ENCODE measurements around the gene UIMC1. TPM values are rescaled to one million over a fixed set of nuclear protein-coding genes. Genes with fewer than 3 reads are reported as not detected.
"Not testable (repeated sequence)": the region's sequence is repeated elsewhere in the genome, so short reads cannot be mapped to it uniquely, and the experiment has no call there.

Gene UIMC1
- total RNA-seq, 6 experiments from 2014 or later, result 8.4 to 15.6 (median 13.0) TPM

DNA sequence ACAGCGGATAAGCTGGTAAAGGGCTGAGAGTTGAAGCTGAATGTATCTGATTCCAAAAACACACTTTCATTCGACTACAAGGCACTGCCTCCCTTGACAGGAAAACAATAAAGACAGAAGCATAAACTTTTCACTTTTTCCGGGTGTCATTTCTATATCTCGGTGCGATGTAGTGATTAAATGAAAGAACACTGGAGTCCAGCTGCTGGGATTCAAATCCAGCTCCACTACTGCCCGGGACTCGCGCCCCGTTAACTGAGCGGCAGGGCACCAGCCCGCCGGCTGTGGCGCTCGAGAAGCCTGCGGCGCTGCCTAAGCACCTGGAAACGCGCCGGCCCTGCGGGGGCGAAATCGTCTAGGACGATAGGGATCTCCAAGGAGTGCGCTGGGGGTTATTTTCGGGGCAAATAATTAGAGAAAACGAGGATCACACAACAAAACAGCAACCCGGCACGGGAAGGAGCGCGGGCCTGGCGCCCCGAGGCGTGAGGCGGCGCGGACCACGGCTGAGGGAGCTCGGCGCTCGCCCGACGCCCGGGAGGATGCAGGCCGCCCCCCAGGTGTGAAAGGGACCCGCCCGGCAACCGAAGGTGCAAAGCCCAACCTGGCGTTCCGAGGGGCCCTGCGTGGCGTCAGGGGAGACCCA, 837 bp downstream of the UIMC1 start:
- intact Hi-C loops (cut with DNase I), result no loop called here
- ATAC-seq (peak; percentile 75 to 82 (median 79)), DNase-seq (peak; percentile 80 to 90 (median 86))
- Histone ChIP-seq H3K36me3 (no peaks in the 10 kb centered on the region), H3K4me1 (peaks cover 0 to 15% (median 8%) of the 10 kb centered on the region in 4 donors), H3K9me3 (no peaks in the 10 kb centered on the region), H3K27me3 (no peaks in the 10 kb centered on the region), H3K4me3 (peak overlapping the region; percentile 66 to 99 (median 88)), H3K27ac (peak overlapping the region; percentile 74 to 87 (median 80))
- under 1% methylated on average over 20 of the region's 51 CpGs for WGBS (ENCODE audit: insufficient coverage, low coverage, low lambda C conversion rate, missing lambda C conversion rate)
- no peak for TF ChIP-seq POLR2A (IDR thresholded peaks at IDR 0.05)
- TF ChIP-seq, protein P1, sequence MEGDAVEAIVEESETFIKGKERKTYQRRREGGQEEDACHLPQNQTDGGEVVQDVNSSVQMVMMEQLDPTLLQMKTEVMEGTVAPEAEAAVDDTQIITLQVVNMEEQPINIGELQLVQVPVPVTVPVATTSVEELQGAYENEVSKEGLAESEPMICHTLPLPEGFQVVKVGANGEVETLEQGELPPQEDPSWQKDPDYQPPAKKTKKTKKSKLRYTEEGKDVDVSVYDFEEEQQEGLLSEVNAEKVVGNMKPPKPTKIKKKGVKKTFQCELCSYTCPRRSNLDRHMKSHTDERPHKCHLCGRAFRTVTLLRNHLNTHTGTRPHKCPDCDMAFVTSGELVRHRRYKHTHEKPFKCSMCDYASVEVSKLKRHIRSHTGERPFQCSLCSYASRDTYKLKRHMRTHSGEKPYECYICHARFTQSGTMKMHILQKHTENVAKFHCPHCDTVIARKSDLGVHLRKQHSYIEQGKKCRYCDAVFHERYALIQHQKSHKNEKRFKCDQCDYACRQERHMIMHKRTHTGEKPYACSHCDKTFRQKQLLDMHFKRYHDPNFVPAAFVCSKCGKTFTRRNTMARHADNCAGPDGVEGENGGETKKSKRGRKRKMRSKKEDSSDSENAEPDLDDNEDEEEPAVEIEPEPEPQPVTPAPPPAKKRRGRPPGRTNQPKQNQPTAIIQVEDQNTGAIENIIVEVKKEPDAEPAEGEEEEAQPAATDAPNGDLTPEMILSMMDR (IDR thresholded peaks at IDR 0.05), result peak; percentile 25 to 62 (median 56)

DNA sequence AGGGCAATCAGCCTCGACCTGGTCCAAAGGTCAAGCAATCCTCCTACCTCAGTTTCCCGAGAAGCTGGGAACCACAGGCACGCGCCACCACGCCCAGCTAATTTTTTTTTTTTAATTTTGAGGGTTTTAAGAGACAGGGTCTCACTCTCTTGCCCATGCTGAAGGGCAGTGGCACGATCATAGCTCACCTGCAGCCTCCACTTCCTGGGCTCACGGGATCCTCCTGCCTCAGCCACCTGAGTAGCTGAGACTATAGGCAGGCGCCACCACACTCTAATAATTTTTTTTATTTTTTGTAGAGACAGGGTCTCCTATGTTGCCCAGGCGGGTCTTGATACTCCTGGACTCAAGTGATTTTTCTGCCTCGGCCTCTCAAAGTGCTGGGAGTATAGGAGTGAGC, 1.6 kb downstream of the UIMC1 start:
- WGBS (ENCODE audit: insufficient coverage, low coverage, low lambda C conversion rate, missing lambda C conversion rate), result 72% methylated on average over 7 of the region's 10 CpGs
- Histone ChIP-seq H3K27me3 (no peaks in the 10 kb centered on the region), H3K27ac (no peak overlapping the region), H3K36me3 (no peaks in the 10 kb centered on the region), H3K4me1 (peaks cover 0 to 15% (median 8%) of the 10 kb centered on the region in 4 donors), H3K4me3 (peak overlapping the region in 2 of 3 donors; percentile 88 to 99), H3K9me3 (no peaks in the 10 kb centered on the region)
- ATAC-seq (no peak), DNase-seq (no peak)
- intact Hi-C loops (cut with DNase I), result no loop called here
- TF ChIP-seq, protein P1 (IDR thresholded peaks at IDR 0.05), result no peak
- no peak for TF ChIP-seq POLR2A (IDR thresholded peaks at IDR 0.05)

DNA sequence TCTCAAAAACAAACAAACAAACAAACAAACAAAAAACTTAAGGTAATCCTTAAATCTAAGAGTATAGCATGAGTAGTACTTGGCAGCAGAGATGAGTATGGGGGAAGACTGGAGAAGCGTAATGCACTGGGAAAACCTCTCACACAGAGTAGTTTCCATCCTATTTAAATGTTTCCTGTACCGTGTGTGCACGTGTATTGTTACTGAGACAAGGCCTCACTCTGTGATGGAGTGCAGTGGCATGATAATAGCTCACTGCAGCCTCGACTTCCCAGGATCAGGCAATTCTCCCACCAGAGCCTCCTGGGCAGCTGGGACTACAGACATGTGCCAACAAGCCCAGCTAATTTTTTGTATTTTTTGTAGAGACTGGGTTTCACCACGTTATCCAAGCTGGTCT, 2.9 kb downstream of the UIMC1 start:
- Histone ChIP-seq H3K4me3 (no peak overlapping the region), H3K27ac (no peak overlapping the region), H3K36me3 (no peaks in the 10 kb centered on the region), H3K9me3 (no peaks in the 10 kb centered on the region), H3K4me1 (peaks cover 0 to 15% (median 8%) of the 10 kb centered on the region in 4 donors), H3K27me3 (no peaks in the 10 kb centered on the region)
- 74% methylated on average over 5 of the region's 5 CpGs for WGBS (ENCODE audit: insufficient coverage, low coverage, low lambda C conversion rate, missing lambda C conversion rate)
- ATAC-seq (no peak), DNase-seq (peak in 1 of 3 donors; percentile 39)
- TF ChIP-seq, protein P1 (IDR thresholded peaks at IDR 0.05), result no peak
- no peak for TF ChIP-seq POLR2A (IDR thresholded peaks at IDR 0.05)
- intact Hi-C loops (cut with DNase I), result no loop called here

DNA sequence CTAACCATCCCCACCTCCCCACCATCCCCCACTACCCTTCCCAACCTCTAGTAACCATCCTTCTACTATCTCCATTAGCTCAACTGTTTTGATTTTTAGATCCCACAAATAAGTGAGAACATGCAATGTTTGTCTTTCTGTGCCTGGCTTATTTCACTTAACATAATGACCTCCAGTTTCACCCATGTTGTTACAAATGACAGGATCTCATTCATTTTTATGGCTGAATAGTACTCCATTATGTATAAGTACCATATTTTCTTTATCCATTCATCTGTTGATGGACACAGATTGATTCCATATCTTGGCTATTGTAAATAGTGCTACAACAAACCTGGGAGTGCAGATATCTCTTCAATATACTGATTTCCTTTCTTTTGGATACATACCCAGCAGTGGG, 7.1 kb downstream of the UIMC1 start:
- H3K27me3 ChIP-seq; DNase-seq; H3K4me3 ChIP-seq; ATAC-seq; intact Hi-C loops (cut with DNase I); H3K36me3 ChIP-seq; H3K27ac ChIP-seq; H3K9me3 ChIP-seq: not testable (repeated sequence)
- peaks cover 0 to 11% (median 2%) of the 10 kb centered on the region in 4 donors for H3K4me1 ChIP-seq

DNA sequence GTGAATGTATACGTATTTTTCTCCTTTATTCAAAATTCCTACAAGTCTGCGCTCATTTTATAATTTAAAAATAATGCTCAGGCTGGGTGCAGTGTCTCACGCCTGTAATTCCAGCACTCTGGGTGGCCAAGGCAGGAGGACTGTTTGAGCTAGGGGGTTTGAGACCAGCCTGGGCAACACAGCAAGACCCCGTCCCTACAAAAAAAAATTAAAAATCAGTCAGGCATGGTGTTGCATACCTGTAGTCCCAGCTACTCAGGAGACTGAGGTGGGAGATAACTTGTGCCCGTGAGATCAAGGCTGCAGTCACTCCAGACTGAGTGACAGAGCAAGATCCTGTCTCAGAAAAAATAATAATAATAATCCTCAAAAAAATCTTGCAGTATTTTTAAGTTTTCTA, 7.8 kb downstream of the UIMC1 start:
- H3K9me3 ChIP-seq, result no peaks in the 10 kb centered on the region
- ATAC-seq (no peak), DNase-seq (peak in 1 of 3 donors; percentile 7)
- H3K4me3 ChIP-seq, result no peak overlapping the region
- intact Hi-C loops (cut with DNase I), result no loop called here
- peaks cover 0 to 6% (median 0%) of the 10 kb centered on the region in 4 donors for H3K4me1 ChIP-seq
- H3K36me3 ChIP-seq, result no peaks in the 10 kb centered on the region
- H3K27me3 ChIP-seq, result no peaks in the 10 kb centered on the region
- WGBS (ENCODE audit: insufficient coverage, low coverage, low lambda C conversion rate, missing lambda C conversion rate), result 97% methylated on average over 5 of the region's 5 CpGs
- no peak for TF ChIP-seq POLR2A (IDR thresholded peaks at IDR 0.05)
- TF ChIP-seq, protein P1 (IDR thresholded peaks at IDR 0.05), result no peak
- no peak overlapping the region for H3K27ac ChIP-seq

All from right lobe of liver (tissue), 6 donors.